ENCODE results near the gene BOLA3.
A peak's percentile ranks its signal among the peaks of the same experiment; 100 is the strongest.
"Not testable (repeated sequence)": the region's sequence is repeated elsewhere in the genome, so short reads cannot be mapped to it uniquely, and the experiment has no call there.

The BOLA3 gene

DNA sequence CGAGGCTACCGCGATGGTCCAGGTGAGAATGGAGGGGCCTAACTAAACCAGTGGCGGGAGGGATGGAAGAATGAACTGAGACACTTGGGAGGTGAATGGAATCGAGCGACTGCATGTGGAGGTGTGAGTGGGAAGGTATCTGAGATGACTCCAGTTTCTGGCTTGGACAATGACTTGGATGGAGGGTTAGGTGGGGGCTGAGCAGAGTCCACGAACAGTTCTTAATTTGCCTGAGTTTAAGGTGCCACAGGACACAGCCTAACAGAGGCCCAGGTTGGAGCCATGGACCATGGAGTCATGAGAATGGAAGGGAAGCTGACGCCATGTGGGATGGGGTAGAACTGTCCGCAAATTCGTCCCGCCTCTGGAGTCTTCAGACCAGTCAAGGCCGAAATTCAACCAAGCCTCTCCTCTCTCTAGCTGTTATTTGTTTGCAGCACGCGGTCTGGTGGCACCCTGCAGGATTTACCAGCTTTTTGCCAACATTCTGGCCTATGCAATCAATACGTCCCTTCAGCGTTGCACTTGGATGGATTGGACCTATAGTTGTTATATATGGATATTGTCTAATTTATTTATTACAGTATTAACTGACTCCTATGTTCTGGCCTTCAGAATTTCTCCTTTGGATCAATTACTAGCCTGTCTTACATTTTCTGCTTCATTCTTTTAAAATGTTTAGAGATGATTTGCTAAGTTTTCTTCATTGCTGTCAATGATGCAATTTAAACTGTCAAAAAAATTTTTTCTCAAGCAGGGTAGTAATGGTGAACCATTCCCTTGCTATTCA lies 940 bp upstream of the BOLA3 start:
- DNase-seq, result peak; percentile 39

DNA sequence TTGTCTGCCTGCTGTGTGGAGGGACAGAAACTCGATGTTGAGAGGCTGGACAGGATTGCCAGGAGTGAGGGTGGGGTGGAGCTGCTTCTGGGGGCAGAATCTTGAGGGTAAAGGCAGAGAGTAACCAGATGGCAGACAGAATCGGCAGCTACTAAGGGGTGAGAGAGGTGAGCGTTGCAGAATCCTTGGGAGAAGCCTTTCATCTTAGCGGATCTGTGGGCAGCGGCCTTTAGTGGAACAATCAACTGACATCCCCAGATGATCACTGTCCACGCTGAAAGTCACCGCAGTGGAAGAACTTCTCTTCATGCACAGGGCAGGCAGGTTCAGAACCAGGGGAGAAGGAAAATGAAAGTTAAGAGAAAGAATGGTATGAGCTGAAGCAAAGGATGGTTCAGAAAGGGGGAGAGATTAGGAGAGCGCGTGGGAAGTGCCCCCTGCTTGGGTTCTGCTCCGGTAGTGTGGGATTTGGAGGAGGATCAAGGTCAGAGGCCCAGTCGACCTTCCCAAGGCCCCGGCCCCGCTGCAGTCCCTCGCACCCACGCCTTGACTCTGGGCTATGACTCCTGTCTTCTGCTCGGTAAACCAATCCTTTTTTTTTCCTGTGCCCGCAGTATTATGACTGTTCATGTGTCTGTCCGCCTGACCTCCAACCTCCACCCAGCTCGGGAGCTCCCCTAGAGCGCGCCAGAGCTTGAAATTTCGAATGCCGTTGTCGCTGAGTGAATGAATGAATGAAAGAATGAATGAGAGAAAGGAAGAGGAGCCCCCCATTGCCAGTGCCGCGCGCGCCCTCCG lies 584 bp downstream of the BOLA3 start:
- DNase-seq, result no peak

DNA sequence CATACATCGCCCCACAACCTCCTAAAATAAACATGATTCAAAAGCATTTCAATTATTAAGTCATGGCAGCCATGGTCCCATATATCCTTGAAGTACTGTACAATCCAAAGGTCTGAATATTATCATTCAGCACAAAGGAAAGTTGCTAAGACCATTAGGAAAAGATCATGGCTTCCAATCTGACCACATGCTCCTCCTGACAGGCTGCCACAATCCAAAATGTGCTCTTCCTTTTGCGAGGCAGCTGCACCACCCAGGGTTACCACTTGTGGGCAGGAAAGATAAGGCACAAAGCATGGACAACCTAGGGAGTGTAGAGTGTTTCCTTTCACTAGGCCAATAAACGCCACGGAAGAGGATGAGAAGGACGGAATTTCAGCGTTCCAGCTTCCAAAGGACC lies 5.4 kb downstream of the BOLA3 start:
- DNase-seq, result peak; percentile 9

DNA sequence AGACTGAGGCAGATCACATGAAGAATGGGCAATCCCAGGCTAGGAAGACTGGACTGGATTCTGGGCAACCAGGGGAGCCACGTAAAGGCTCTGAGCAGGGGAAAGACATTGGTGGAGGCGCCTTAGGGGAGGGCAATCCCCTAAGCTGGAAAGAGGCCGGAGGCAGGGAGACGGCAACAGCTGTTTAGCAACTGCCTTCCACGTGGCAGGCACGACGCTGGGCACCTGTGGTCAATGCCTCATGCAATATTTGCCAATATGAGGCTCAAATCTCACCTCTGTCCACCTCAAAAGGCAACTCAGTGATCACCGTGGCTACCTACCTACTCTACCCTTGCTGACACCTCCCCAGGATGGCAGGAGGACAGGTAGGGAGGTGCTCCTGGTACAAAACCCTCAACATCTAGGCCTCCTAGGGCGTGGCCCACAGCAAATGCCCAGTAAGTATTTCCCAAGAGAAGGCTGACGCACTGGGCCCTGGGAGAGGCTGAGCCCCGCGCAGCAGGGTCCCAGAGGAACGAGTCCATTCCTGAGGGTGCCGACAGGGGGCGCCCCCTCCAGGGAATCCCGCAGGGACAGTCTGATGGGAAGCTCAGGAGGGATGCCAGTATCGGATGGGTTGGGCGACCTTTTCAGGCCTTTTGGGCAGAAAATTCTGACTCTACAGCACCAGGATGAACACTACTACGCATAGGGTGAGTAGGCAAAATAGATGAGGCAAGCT lies 8.9 kb downstream of the BOLA3 start:
- DNase-seq, result no peak

DNA sequence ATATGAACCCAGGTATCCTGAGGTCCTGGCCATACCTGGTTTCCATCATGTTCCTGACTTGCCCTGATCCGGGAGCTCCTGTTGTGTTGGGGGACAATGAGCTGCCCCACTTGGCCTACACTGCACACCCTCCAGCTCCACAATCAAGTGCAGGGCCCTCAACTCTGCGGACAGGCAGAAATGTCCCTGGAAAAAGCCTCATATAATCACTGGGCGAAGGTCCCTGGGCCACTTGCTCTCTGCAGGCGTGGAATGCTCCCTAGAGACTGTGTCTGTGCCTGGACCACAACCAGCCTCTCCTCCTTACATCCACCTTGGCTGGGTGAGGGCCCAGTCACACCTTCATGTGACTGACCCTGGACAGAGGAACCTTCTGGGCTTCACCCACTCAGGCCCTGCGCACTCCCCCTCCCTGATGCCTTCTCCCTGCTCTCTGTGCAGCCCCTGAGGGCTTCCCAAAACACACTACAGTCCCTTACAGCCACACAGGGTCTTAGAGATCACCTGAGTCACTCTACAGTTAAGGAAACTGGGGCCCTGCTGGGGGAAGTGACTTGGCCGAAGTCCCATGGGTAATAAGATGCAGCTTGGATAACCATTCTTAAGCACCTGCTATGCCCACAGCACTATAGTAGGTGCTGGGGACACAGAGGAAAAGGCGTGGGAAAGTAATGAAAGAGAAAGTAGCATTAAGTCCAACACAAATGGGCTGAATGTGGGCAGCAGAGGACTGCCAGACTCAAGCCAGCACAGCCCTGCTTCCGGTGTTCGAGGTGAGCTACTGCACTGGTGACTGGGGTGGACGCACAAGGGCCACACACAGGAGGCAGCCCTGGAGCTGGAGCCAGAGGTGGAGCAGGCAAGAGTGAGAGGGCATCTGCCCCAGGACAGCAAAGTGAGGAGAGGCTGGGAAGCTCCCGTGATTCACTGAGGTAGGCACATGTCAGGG lies 9.8 kb downstream of the BOLA3 start:
- no peak for DNase-seq

DNA sequence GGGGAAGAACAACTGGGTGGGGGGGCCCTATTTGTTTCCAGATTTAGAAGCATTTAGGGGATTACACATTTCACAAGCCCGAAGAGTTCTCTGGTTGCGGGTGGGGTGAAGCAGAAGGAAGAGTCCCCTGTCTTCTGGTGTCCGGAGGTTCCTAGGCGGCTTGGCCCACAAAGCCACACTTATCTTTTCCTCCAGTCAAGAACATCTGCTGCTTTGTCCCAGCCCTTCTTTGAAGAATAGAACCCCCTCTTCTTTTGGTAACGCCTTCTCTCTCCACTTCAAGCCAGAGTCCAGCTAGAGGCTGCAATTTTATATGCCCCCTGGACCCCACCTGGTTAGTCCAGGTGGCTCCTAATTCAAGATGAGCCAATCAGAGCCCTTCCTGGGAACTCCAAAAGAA lies 15.8 kb downstream of the BOLA3 start:
- no peak for DNase-seq

DNA sequence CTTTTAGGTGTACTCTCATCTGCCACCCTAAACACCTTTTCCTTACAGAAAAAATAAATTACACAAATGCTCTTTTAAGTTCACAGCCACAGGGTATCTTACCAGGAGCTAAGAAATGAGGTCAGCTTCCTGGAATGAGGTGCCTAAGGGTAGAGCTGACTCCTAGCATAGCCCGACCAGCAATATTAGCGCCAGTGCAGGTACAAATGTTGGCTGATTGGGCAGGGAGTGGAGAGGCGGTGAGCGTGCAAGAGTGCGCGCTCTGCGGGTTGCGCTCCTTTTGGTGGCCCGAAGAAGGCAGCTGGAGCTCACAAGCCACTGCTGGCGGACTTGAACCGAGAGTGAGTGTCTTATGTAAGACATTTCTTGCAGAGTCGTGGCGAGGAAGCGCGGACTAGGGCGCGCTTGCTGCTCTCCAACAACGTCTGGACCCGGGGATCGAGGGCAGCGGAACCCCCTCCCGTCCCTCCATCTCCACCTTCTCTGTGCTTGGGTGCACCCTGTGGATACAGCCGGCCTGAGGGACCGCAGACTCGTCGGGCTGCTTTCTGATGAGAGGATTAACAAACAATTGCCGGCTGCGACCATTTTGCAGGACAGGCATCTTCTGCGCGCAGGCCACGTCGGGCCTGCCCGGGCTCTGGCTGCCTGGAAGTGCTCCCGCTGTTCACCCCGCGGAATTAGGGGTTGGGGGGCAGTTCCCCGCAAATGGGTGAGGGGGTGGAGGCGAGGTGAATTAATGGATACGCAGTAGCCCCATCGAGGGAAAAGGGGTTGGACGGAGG lies 17.3 kb downstream of the BOLA3 start:
- no peak for DNase-seq

DNA sequence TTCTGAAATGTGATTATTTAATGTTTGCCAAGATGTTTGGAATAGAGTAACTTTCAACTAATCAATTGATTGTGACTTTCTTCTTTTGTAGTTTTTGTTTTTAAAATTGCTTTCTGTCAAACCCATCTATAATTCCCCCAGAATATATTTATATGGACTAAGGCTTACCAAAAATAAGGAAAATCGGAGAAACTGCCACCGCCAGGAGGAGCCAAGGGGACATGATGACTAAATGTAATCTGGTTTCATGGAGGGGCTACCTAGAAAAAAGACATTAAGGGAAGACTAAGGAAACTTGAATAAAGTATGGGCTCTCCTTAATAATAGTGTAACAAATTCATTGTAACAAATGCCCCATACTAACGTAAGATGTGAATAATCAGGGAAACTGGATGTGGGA lies 19.5 kb downstream of the BOLA3 start:
- no peak for DNase-seq

DNA sequence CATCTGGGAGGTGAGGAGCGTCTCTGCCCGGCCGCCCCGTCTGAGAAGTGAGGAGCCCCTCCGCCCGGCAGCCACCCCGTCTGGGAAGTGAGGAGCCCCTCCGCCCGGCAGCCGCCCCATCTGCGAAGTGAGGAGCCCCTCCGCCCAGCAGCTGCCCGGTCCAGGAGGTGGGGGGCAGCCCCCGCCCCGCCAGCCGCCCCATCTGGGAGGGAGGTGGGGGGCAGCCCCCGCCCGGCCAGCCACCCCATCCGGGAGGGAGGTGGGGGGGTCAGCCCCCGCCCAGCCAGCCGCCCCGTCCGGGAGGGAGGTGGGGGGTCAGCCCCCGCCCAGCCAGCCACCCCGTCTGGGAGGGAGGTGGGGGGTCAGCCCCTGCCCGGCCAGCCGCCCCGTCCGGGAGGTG lies 23.8 kb downstream of the BOLA3 start:
- not testable (repeated sequence) for DNase-seq

DNA sequence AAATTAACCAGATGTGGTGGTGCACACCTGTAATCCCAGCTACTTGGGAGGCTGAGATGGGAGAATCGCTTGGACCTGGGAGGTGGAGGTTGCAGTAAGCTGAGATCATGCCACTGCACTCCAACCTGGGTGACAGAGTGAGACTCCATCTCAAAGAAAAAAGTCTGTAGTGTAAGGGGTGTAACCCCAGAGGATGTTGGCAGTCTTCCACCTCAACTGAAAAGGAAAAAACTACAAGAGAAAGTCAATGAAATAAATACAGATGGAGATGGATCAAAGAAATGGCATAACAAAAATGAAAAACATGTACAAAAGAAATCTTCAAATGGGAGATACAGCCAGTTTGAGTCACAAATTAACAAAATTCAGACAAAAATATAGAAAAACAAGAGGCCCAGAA lies 25.9 kb downstream of the BOLA3 start:
- not testable (repeated sequence) for DNase-seq

DNA sequence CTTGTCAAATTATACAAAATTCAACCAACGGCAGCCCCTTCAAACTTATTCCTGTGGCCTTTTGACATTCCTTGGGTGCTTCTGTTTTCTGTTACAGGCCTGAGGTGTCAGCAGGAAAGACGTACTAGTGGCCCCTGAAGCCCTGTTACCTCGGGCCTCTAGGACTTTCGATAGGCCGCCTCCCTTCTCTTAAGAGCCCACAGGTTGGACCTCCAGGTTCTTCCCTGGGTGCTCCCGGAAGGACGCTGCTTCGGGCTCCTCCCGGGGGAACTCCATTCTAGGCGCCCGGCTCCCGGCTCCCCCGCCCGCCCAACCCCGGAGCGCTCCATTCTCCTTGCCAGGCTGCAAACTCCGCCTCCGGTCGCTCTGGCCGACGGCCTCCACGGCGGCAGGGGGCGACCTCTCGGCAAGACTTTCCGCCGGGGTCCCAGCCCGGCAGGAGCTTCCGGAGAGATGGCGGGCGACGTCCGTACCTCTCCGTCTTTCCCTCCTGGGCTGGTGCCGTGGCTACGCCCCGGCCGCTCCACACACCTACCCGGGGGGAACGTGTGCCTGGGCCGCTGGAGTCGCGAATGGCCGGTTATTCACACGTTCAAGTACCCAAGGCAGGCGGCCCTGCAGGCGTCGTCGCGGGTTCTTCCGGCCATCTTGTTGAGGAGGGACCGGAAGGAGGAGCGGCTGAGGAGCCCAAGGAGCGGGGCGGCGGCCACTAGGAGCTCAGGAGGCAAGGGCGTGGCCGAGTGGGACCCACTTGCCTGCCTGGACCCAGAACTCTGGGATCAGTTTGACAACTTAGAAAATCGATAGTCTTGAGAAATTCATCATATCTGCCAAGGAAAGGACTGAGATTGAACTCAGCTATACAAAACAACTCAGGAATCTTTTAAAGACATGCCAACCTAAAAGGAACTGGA lies 27.5 kb downstream of the BOLA3 start:
- DNase-seq, result peak; percentile 89

DNA sequence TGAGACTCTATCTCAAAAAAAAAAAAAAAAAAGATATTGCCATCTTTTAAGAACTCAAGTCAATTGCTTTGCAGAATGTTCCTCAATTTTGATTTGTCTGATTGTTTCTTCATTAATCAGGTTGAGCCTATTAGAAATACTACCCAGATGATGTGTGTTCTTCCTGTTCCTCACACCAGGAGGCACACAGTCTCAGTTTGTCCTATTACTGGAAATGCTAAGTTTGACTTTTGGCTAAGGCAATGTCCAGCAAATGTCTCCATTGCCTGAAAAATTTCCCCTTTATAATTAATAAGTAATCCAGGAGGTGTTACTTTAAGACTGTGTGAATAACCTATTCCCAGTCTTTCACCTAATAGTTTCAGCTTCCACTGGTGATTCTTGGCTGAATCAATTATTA lies 28.4 kb downstream of the BOLA3 start:
- no peak for DNase-seq

DNA sequence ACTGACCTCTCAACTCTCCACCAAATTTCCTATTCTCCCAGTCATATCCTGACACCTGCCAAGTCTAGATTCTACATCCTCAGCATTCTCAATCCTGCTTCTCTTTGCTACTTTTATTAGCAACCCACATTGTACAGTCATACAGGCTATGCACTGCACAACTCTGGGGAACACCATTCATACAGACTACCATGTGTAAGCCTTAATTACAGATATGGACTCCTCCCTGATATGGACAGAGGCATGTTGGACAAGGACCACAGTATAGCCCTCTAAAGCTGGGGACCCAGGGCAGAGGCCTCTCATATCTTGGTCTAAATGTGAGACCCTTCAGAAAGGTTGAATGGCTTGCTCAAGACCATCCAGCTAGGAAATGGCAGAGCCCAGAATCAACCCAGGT lies 36.3 kb downstream of the BOLA3 start:
- DNase-seq, result no peak

DNA sequence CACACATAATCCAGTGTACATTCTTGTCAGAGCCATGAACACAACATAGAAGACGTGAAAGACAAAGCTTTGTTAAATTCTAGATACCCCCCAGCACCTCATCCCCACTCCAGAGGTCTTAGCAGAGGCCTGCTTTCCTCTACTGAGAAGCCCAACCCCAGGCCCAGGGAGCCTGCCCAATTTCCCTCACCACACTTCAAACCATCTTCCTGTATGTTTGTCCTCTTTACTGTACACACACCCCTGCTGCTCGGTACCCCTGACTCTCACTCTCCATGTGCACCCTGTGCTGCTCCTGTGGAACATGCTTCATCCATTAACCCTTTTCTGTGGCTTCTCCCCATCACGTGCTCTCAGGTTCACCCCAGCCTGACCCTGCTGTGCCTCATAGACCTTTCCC lies 37.2 kb downstream of the BOLA3 start:
- no peak for DNase-seq

DNA sequence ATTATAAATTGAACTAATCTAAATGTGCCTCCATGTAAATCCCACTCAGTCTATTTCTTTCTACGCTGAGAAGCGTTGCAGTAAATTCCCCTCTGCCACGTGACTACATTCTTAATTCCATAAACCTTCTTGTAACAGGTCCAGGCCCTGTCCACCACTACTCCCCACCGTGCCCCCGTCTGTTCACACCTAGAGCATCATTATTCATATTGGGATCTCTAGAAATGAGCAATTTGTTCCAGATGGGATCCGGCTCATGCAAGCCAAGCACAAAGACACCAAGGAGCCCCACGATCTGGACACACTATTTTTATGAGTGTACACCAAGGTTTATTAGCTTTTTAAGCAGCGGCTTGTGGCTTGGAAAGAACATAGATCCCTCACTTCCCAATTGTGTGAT lies 38.2 kb downstream of the BOLA3 start:
- no peak for DNase-seq

DNA sequence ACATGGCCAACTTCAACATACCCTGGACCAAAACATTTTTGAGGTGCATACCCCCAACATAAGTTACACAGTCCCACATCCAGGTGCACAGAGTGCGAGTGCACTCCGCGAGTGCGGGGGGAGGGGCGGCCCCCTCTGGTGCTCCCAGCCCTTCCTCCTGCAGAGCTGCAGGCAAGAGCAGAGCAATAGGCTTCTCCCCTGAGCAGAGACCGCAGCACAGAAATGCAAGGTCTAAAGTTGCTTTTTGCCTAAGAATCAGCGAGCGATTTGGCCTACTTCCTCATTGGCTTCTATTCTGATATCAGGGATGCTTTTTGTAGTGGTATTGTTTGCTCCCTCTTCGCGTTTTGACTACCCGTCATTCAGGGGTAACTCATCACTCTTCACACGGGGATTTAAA lies 40.6 kb downstream of the BOLA3 start:
- no peak for DNase-seq

DNA sequence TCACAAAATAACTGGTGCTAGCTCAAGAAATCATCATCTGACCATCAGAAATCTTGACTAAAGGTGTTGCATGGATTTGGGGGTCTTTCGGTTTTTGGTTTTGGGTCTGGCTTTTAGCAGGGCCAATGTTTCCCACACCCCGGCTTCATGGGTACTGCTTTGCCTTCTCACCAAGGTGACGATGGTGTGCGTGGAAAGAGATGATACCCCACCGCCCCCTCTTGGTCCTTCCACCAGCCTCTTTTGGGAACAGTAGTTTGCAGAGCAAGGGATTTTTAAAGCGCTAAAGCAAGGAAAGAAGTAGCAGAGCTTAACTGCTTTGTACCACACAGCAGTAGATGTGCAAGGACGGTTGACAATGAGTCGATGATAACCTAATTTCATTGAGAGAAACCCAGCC lies 42.3 kb downstream of the BOLA3 start:
- DNase-seq, result no peak

DNA sequence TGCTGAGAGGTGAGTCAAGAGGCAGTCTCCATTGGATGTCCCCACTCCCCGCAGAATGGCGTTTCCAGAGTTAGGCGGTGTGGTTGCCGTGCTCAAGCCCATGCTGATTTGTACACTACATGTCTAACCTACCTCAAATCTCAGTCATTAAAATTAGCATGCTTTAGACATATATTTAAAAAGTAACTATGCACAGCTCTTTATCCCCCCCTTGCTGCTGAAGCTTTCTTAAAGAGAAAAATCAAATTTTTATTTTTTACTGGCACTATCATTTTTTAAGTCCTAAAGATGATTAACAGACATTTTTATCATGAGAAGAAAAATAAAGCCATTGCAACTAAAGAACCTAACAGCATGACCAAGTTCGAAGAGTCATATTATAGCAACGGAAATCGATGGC lies 42.9 kb downstream of the BOLA3 start:
- DNase-seq, result no peak

DNA sequence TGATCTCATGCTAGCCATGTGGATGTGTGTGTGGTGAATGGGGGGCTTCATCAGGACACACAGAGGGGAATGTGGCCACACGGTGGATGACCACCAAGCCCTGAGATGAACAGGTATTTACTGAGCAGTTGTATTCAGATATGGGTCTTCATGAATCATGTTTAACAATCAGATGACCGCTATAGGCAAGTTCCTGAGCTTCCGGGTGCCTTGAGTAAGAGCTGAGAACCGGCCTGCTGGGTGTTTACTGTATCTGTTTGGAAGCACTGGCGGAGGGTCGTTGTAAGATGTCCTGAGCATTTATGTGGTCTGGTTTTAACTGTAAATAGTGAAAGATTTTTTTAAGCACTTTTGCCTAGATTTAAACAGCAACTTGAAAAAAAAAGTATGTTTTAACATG lies 43.9 kb downstream of the BOLA3 start:
- DNase-seq, result no peak

DNA sequence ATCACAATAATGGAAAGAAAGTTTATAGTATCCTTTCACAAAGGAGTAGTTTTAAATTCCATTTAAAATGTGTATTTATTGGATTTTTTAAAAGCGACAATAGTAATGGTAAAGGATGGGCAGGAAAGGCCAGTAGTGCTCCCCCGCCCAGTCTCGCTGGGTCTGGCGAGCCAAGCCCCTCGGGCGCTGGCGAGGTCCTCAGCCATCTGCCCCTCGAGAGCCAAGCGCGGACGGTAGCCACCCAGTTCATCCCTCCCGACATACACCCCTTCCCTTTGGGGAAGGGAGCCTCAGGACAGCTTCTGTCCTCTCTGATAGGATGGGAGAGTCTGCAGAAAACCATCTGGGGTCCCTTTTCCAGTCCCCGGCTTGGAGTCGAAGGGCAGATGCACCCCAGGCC lies 45.2 kb downstream of the BOLA3 start:
- DNase-seq, result no peak
